Tibial artery (tissue), 4 donors: ENCODE data around the gene GALNT2.

Experiments used
- DNase-seq, 2 donors: peaks; one replicate each; pipeline ENCODE4 v3.0.0-alpha.2; 2019
- H3K27ac ChIP-seq, 2 donors: fragments of 200-600 bp; sonication (generic) in 1 of 2; 1 replicate in 1 of 2; 2 replicates in 1 of 2; pipeline ENCODE4 v1.5.1; 2018 to 2019; ENCODE audit warnings: mild to moderate bottlenecking in 1 of 2
- H3K27me3 ChIP-seq, 2 donors: fragments of 200-600 bp; sonication (generic) in 1 of 2; one replicate each; pipeline versions ENCODE4 v1.5.1 to v1.6.0; 2016 to 2019
- H3K36me3 ChIP-seq, 3 donors: fragments of 200-600 bp; sonication (generic) in 2 of 3; one replicate each; pipeline ENCODE4 v1.5.1; 2016 to 2019; ENCODE audit warnings: mild to moderate bottlenecking in 2 of 3
- H3K4me1 ChIP-seq, 4 donors: fragments of 200-600 bp; sonication (generic) in 2 of 4; 1 replicate in 3 of 4; 2 replicates in 1 of 4; pipeline ENCODE4 v1.5.1; 2016 to 2019
- H3K4me3 ChIP-seq, 2 donors: fragments of 200-600 bp; sonication (generic) in 1 of 2; 1 replicate in 1 of 2; 2 replicates in 1 of 2; pipeline ENCODE4 v1.5.1; 2018 to 2019; ENCODE audit warnings: mild to moderate bottlenecking in 2 of 2
- H3K9me3 ChIP-seq, 3 donors: fragments of 200-600 bp; sonication (generic) in 1 of 3; one replicate each; pipeline ENCODE4 v1.5.1; 2016 to 2019
- CTCF ChIP-seq, 2 experiments: fragments of 200-600 bp in 1 of 2; fragments of 450-650 bp in 1 of 2; IDR thresholded peaks; one replicate each; pipeline ENCODE4 v1.5.1; 2017 to 2019; ENCODE audit warnings: antibody characterized with exemption in 2 of 2, mild to moderate bottlenecking in 1 of 2, moderate library complexity in 1 of 2
- intact Hi-C: fragments of 100-400 bp; cut with DNase I; formaldehyde crosslinking; loops from one replicate; pipeline ENCODE4 v1.15.0; 2023; ENCODE audit warnings: low total_unique reads

GALNT2 gene

DNA sequence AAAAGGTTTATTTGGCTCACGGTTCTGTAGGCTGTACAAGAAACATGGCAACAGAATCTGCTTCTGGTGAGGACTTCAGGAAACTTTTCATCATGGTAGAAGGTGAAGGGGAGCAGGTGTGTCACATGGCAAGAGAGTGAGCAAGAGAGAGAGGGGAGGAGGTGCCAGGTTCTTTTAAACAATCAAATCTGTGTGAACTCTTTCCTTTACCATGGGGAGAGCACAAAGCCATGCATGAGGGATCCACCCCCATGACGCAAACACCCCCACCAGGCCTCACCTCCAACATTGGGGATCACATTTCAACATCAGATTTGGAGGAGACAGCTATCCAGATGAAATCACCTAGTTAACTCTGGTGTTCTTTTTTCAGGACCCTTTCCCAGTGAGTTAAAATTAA is 103.6 kb downstream of the GALNT2 start:
- H3K27me3 ChIP-seq, result no peaks in the 10 kb centered on the region
- peaks cover 0 to 44% (median 16%) of the 10 kb centered on the region in 4 donors for H3K4me1 ChIP-seq
- H3K4me3 ChIP-seq, result no peak overlapping the region
- intact Hi-C loops, result no loop called here
- no peak for TF ChIP-seq CTCF (IDR thresholded peaks at IDR 0.05)
- peak overlapping the region; percentile 51 to 64 for H3K27ac ChIP-seq
- no peak for DNase-seq
- no peaks in the 10 kb centered on the region for H3K36me3 ChIP-seq
- H3K9me3 ChIP-seq, result no peaks in the 10 kb centered on the region

GRCh38 chr1:230171356-230172015 is 104.4 kb downstream of the GALNT2 start:
- Histone ChIP-seq H3K36me3 (no peaks in the 10 kb centered on the region), H3K27me3 (no peaks in the 10 kb centered on the region), H3K4me3 (no peak overlapping the region), H3K9me3 (no peaks in the 10 kb centered on the region), H3K27ac (peak overlapping the region; percentile 51 to 64), H3K4me1 (peaks cover 0 to 49% (median 16%) of the 10 kb centered on the region in 4 donors)
- DNase-seq, result no peak
- no peak for TF ChIP-seq CTCF (IDR thresholded peaks at IDR 0.05)
- intact Hi-C loops, result no loop called here

- intact Hi-C loops, result no loop called here
- Histone ChIP-seq H3K4me1 (peaks cover 0 to 55% (median 22%) of the 10 kb centered on the region in 4 donors), H3K4me3 (no peak overlapping the region), H3K27ac (peak overlapping the region; percentile 51 to 64), H3K36me3 (no peaks in the 10 kb centered on the region), H3K27me3 (no peaks in the 10 kb centered on the region), H3K9me3 (no peaks in the 10 kb centered on the region)
- DNase-seq, result no peak
- no peak for TF ChIP-seq CTCF (IDR thresholded peaks at IDR 0.05)
Observed at GRCh38 chr1:230172016-230172537, 105.0 kb downstream of the GALNT2 start.

DNA sequence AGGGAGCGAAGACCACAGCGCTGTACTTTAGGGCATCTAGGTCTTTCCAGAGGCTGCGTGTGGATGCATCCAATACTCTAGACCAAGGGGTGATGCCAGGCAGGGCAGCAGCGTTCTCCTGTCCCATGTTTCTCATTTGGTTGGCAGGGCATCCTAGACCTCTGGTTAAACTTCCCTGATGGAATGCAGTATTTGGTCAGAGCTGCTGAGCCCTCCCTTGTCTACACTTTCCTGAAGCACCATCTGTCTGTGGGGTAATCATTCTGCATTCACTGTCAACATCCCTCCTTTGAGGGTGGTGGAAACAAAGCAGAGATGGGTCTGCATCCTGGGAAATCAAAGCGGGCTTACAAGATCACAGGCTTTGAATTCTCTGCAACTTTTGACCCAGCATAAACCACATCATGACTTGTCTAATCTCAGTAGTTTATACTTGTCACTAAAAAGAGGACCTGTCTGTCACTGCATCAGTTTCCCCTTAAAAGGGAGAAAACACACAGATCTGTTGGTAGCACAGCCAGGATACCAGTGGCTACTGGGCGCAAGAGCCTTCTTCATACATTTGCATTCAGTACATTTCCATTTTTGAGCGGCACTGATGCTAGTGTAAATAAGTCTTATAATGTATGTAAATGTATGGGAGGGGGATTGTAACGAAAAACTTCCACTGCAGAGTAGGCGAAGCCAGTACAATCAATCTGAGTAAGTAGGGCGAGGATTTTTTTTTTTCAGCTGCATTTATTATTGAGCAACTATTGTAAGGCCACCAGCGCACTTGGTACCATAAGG is 106.3 kb downstream of the GALNT2 start:
- Histone ChIP-seq H3K4me3 (no peak overlapping the region), H3K9me3 (no peaks in the 10 kb centered on the region), H3K27me3 (no peaks in the 10 kb centered on the region), H3K27ac (peak overlapping the region in 1 of 2 donors; percentile 64), H3K36me3 (no peaks in the 10 kb centered on the region), H3K4me1 (peaks cover 0 to 65% (median 26%) of the 10 kb centered on the region in 4 donors)
- intact Hi-C loops, result no loop called here
- DNase-seq, result no peak
- TF ChIP-seq CTCF (IDR thresholded peaks at IDR 0.05), result no peak

GRCh38 chr1:230174041-230174440 is 107.0 kb downstream of the GALNT2 start:
- Histone ChIP-seq H3K4me3 (no peak overlapping the region), H3K27me3 (no peaks in the 10 kb centered on the region), H3K36me3 (peaks cover 0 to 6% (median 0%) of the 10 kb centered on the region in 3 donors), H3K4me1 (peaks cover 0 to 64% (median 26%) of the 10 kb centered on the region in 4 donors), H3K9me3 (no peaks in the 10 kb centered on the region), H3K27ac (no peak overlapping the region)
- intact Hi-C loops, result no loop called here
- TF ChIP-seq CTCF (IDR thresholded peaks at IDR 0.05), result no peak
- no peak for DNase-seq
